ENCODE measurements around the gene BLVRB. TPM values are rescaled to one million over a fixed set of nuclear protein-coding genes. Genes with fewer than 3 reads are reported as not detected.

Gene BLVRB
- total and polyA plus RNA-seq, 9 of the 15 experiments (the other 6 are each of a cell fraction or from before 2014, with no cell fraction given): 81.1 to 749 (median 331) TPM

DNA sequence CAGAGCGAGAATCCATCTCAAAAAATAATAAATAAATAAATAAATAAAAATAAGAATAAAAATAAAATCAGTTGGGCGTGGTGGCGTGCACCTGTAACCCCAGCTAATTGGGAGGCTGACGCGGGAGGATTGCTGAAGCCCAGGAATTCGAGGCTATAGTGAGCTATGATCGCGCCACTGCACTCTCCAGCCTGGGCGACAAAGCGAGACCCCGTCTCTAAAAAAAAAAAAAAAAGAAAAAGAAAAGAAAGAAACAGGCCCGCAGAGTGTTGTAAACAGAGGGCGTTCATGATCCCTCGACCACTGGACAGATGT lies 45.1 kb downstream of the BLVRB start (continued):
- TF ChIP-seq, protein P1, sequence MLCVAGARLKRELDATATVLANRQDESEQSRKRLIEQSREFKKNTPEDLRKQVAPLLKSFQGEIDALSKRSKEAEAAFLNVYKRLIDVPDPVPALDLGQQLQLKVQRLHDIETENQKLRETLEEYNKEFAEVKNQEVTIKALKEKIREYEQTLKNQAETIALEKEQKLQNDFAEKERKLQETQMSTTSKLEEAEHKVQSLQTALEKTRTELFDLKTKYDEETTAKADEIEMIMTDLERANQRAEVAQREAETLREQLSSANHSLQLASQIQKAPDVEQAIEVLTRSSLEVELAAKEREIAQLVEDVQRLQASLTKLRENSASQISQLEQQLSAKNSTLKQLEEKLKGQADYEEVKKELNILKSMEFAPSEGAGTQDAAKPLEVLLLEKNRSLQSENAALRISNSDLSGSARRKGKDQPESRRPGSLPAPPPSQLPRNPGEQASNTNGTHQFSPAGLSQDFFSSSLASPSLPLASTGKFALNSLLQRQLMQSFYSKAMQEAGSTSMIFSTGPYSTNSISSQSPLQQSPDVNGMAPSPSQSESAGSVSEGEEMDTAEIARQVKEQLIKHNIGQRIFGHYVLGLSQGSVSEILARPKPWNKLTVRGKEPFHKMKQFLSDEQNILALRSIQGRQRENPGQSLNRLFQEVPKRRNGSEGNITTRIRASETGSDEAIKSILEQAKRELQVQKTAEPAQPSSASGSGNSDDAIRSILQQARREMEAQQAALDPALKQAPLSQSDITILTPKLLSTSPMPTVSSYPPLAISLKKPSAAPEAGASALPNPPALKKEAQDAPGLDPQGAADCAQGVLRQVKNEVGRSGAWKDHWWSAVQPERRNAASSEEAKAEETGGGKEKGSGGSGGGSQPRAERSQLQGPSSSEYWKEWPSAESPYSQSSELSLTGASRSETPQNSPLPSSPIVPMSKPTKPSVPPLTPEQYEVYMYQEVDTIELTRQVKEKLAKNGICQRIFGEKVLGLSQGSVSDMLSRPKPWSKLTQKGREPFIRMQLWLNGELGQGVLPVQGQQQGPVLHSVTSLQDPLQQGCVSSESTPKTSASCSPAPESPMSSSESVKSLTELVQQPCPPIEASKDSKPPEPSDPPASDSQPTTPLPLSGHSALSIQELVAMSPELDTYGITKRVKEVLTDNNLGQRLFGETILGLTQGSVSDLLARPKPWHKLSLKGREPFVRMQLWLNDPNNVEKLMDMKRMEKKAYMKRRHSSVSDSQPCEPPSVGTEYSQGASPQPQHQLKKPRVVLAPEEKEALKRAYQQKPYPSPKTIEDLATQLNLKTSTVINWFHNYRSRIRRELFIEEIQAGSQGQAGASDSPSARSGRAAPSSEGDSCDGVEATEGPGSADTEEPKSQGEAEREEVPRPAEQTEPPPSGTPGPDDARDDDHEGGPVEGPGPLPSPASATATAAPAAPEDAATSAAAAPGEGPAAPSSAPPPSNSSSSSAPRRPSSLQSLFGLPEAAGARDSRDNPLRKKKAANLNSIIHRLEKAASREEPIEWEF (CRISPR knock-in tag; IDR thresholded peaks at IDR 0.05): no peak
- TF ChIP-seq CC2D1A (IDR thresholded peaks at IDR 0.05): no peak
- TF ChIP-seq, protein P2, sequence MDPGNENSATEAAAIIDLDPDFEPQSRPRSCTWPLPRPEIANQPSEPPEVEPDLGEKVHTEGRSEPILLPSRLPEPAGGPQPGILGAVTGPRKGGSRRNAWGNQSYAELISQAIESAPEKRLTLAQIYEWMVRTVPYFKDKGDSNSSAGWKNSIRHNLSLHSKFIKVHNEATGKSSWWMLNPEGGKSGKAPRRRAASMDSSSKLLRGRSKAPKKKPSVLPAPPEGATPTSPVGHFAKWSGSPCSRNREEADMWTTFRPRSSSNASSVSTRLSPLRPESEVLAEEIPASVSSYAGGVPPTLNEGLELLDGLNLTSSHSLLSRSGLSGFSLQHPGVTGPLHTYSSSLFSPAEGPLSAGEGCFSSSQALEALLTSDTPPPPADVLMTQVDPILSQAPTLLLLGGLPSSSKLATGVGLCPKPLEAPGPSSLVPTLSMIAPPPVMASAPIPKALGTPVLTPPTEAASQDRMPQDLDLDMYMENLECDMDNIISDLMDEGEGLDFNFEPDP (CRISPR knock-in tag; IDR thresholded peaks at IDR 0.05): no peak
- peak in 1 of 2 experiments; percentile 36; a peak in 1 of 4 replicates for TF ChIP-seq TRIM24 (IDR thresholded peaks at IDR 0.05)
- TF ChIP-seq TCF7 (IDR thresholded peaks at IDR 0.05; ENCODE audit: borderline replicate concordance): no peak
- TF ChIP-seq, protein P3, sequence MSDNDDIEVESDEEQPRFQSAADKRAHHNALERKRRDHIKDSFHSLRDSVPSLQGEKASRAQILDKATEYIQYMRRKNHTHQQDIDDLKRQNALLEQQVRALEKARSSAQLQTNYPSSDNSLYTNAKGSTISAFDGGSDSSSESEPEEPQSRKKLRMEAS (CRISPR knock-in tag; IDR thresholded peaks at IDR 0.05): no peak
- TF ChIP-seq ZNF589 (CRISPR knock-in tag; IDR thresholded peaks at IDR 0.05; ENCODE audit: low read depth): 0 out of 2 replicates have a peak, but pooled peaks have one; percentile 14
- no peak for TF ChIP-seq BHLHE40 (IDR thresholded peaks at IDR 0.05; ENCODE audit: low read length)
- TF ChIP-seq, protein P4, sequence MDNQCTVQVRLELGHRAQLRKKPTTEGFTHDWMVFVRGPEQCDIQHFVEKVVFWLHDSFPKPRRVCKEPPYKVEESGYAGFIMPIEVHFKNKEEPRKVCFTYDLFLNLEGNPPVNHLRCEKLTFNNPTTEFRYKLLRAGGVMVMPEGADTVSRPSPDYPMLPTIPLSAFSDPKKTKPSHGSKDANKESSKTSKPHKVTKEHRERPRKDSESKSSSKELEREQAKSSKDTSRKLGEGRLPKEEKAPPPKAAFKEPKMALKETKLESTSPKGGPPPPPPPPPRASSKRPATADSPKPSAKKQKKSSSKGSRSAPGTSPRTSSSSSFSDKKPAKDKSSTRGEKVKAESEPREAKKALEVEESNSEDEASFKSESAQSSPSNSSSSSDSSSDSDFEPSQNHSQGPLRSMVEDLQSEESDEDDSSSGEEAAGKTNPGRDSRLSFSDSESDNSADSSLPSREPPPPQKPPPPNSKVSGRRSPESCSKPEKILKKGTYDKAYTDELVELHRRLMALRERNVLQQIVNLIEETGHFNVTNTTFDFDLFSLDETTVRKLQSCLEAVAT (IDR thresholded peaks at IDR 0.05): 0 out of 4 replicates have a peak, but pooled peaks of 1 of the 2 experiments have one; percentile 8
- TF ChIP-seq, protein P5, sequence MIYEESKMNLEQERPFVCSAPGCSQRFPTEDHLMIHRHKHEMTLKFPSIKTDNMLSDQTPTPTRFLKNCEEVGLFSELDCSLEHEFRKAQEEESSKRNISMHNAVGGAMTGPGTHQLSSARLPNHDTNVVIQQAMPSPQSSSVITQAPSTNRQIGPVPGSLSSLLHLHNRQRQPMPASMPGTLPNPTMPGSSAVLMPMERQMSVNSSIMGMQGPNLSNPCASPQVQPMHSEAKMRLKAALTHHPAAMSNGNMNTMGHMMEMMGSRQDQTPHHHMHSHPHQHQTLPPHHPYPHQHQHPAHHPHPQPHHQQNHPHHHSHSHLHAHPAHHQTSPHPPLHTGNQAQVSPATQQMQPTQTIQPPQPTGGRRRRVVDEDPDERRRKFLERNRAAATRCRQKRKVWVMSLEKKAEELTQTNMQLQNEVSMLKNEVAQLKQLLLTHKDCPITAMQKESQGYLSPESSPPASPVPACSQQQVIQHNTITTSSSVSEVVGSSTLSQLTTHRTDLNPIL (CRISPR knock-in tag; IDR thresholded peaks at IDR 0.05): no peak
- TF ChIP-seq TAF15 (IDR thresholded peaks at IDR 0.05; ENCODE audit: low read depth, low read length): no peak
- TF ChIP-seq BCOR (IDR thresholded peaks at IDR 0.05): peak; percentile 67

Data from K562 (cell line).